Colon (tissue), 2 donors: Measurements from ENCODE around the gene PLIN3.
A peak's percentile ranks its signal among the peaks of the same experiment; 100 is the strongest.
"Not testable (repeated sequence)": the region's sequence is repeated elsewhere in the genome, so short reads cannot be mapped to it uniquely, and the experiment has no call there.

ENCODE experiments used
- FAIRE-seq: peaks from 2 replicates; lab custom pipeline; 2012; peaks lifted over from hg19 to GRCh38; lab: Jason Lieb, UNC
- donor health status: control.
- donor health status: control.

PLIN3 gene

DNA sequence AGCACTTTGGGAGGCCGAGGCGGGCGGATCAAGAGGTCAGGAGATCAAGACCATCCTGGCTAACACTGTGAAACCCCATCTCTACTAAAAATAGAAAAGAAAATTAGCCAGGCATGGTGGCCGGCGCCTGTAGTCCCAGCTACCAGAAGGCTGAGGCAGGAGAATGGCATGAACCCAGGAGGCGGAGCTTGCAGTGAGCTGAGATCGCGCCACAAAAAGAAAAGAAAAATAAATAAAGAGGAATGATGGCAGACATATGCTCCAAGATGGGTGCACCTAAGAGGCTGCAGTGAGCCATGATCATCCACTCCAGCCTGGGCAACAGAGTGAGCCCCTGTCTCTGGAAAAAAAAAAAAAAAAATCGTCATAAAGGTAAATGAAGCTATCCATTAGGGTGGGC, 21.5 kb downstream of the PLIN3 start:
- FAIRE-seq: not testable (repeated sequence)

GRCh38 chr19:4844348-4845179, 22.9 kb downstream of the PLIN3 start:
- no peak for FAIRE-seq

- FAIRE-seq: no peak
Observed at GRCh38 chr19:4843647-4843965, 23.9 kb downstream of the PLIN3 start.

GRCh38 chr19:4839192-4839591, 28.3 kb downstream of the PLIN3 start:
- no peak for FAIRE-seq

- no peak for FAIRE-seq
Observed at GRCh38 chr19:4832776-4833175, 34.7 kb downstream of the PLIN3 start.

GRCh38 chr19:4831979-4832340, 35.5 kb downstream of the PLIN3 start:
- FAIRE-seq: not testable (repeated sequence)

DNA sequence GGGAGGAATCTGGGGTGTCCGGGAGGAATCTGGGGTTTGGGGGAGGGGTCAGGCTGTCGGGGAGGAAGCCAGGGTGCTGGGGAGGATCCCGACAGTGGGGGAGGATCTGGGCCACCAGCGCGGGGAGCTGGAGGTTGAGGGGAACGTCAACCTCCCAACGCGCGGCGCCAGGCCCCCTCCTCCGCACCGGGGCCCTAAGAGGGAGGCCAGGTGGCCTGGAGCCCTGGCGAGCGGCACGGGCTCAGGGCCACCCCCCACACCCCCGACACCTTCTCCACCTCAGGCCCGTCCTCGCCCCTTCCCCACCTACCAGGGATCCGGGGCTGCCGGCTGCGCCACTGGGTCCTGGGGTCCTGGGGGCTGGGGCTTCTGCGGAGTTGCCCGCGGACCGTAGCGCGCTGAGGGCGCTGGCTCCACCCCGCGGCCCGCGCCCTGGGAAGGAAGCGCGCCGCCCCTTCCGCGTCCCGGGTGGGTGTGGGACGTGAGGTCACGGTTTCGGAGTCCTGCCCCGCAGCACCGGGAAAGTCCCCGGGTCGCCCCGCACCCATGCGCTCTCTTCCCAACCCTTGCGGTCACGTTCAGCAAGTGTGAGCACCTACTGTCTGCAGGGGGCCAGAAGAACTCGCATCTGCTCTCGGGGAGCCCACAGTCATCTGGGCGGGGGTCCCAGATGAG, 36.0 kb downstream of the PLIN3 start, which contains the start of gene TICAM1:
Gene TICAM1, minus strand, starts transcription at position 409 of the 675 bp plus-strand sequence. CDS start 13,335 bp downstream, outside the sequence.
- FAIRE-seq: no peak

DNA sequence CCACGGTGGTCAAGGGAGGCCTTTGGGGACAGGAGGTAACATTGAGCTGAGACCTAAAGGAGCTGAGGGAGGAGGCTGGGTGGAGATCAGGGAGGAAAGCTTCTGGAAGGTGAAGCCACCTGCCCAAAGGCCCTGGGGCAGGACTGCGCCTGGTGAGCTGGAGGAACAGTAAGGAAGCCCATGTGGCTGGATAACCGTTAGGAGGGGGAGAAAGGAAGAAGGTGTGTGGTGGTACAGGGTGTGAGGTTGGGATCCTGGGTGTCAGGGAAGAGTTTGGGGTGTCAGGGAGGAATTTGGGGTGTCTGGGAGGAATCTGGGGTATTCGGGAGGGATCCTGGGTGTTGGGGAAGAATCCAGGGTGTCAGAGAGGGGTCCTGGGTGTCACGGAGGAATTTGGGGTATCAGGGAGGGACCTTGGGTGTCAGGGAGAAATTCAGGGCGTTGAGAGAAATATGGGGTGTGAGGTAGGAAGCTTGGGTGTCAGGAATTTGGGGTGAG, 36.6 kb downstream of the PLIN3 start:
- no peak for FAIRE-seq

GRCh38 chr19:4830332-4830731, 37.1 kb downstream of the PLIN3 start:
- no peak for FAIRE-seq

DNA sequence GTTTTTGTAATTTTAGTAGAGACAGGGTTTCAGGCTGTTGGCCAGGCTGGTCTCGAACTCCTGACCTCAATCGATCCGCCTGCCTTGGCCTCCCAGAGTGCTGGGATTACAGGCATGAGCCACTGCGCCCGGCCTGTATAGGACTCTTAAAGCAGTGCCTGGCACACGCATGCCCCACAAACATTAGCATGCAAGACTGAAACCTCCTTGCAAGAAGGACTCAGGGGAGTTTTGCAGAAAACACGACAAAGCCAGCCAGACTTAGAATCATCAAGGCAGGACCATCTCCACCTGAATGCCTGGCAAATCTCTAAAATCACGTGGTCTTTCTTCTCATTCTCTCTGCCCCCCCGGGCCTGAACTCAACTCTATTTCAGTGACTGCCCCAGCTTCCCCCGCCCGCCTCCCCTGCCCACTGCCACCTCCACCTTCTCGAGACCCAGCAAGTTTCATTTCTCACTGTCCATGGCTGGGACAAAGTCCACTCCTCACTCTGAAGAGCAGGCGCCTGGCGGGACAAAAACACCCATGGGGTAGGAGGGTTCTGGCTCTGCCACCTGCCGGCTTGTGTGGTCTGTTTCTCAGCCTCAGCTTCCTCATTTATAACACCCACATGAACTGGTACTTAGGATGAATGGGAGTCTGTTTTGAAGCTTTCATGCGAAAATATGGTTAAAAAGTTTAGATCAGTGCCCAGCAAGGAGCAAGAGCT, 38.3 kb downstream of the PLIN3 start:
- FAIRE-seq: no peak

GRCh38 chr19:4823577-4823976, 43.9 kb downstream of the PLIN3 start:
- no peak for FAIRE-seq

DNA sequence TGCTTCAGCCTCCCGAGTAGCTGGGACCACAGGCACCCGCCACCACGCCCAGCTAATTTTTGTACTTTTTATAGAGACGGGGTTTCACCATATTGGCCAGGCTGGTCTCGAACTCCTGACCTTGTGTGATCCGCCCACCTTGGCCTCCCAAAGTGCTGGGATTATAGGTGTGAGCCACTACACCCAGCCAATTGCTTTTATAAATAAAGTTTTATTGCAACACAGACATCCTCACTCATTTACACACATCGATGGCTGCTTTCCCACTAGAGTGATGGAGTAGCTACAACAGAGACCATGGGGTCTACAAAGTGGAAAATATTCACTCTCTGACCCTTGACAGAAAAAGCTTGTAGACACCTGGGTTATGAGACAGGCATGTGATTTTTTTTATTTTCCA, 45.1 kb downstream of the PLIN3 start:
- FAIRE-seq: not testable (repeated sequence)

GRCh38 chr19:4821265-4821664, 46.2 kb downstream of the PLIN3 start:
- FAIRE-seq: no peak

DNA sequence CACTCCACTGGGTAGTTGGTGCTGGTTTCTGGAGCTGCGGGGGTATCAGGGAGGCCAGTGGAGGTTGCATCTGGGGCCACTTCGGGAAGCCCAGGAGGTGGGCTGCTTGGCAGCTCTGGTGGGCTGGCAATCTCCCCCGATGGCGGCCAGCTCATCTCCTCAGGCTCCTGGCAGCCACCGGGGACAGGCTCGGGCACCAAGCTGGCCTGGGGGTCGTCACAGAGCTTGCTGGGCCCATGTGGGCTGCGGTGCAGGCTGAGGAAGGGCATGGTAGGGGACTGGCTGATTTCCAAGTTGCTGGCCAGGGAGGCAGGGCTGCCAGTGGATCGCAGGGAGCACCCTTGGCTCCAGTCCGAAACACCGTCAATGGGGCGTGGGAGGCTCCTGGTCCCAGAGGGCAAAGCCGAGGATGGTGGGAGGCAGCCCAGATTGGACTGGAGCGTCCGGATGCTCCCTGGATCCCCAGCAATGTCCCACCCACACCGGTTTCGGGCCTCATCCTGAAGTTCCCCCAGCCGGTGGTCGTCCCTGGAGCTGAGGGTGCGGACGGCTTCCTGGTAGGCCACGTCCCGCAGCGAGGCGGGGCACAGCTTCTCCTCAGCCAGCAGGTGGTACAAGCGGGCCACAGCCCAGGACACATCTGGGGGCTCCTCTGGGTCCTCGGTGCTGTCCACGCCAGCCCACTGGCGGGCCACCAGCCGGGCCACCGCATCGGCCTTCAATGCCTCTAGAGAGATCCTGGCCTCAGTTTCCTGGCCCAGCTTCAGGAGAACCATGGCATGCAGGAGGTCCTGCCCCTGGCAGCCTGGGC, 49.8 kb downstream of the PLIN3 start:
- FAIRE-seq: no peak

DNA sequence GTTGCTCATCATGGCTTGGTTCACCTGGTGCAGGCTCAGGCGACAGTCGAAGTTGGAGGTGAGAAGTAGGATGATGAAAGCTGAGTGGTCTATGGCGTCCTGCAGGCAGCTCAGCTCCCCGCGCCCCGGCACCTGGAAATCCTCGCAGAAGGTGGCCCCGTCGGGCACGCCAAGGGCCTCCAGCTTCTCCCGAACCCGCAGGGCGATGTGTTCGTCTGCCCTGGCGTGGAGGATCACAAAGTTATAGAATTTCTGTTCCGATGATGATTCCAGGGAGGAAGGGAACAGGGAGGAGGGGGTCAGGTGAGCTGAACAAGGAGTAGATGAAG, 50.6 kb downstream of the PLIN3 start:
- no peak for FAIRE-seq

- no peak for FAIRE-seq
Observed at GRCh38 chr19:4816202-4816949, 51.1 kb downstream of the PLIN3 start.

DNA sequence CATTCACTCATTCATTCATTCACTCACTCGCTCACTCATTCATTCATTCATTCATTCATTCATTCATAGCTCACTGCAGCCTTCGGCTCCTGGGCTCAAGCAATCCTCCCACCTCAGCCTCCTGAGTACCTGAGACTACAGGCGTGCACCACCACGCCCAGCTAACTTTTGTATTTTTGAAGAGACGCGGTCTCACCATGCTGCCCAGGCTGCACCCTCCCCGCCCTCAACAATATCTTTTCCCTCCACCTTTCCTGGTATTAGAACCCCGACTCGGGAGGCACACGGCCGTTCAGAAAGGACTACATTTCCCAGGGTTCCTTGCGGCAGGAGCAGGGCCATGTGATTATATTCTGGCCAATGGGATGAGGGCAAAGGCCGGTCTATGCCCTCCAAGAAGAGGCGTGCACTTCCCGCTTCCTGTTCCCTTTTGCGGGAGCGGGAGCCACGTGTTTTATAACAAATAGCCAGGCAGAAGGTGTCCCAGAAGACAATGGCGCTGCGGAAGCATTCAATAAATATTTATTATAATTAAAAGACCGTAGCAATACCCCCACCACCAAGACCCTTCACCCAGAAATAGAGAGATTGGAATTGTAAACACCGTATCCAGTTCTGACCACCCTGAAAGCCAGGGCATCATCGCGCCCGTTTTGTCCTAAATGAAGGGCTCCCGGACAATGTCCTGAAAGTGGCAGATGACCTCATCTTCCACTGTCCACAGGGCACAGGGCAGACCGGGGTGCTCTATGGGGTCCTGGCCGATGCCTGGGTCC, 51.9 kb downstream of the PLIN3 start:
- peak; percentile 36 for FAIRE-seq

- FAIRE-seq: no peak
Observed at GRCh38 chr19:4814625-4815425, 52.6 kb downstream of the PLIN3 start.

- no peak for FAIRE-seq
Observed at GRCh38 chr19:4811328-4812131, 55.9 kb downstream of the PLIN3 start.
